ENCODE results near the gene NEK6.

Gene NEK6

GRCh38 chr9:124279531-124280175, 21.9 kb downstream of the NEK6 start:
- DNase-seq (ENCODE audit: low read depth): no peak

DNA sequence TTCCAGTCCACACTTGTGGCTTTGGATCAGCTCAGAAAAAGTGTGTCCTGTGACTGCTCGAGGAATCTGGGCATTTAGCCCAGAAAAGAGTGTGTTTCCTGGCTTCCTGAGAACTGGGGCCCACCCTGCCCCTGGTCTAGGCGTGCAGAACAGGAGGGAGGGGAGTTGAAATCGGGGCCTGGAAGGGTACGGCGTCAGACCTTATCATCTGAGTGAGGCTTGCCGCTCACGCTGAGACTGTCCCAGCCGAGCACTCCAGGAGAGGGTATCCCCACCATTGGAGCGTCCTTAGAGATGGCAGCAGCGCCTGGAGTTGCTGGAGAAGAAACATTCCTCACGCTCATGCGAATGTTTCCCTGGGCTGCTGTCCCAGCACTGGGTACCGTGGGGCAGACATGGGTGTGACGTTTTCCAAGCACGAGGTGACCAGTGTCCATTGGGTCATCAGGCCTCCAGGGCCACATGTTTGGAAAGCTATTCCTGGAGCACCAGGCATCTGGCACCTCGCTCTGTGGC, 22.5 kb downstream of the NEK6 start:
- peak; percentile 74 for DNase-seq (ENCODE audit: low read depth)

GRCh38 chr9:124281931-124282371, 24.2 kb downstream of the NEK6 start:
- no peak for DNase-seq (ENCODE audit: low read depth)

DNA sequence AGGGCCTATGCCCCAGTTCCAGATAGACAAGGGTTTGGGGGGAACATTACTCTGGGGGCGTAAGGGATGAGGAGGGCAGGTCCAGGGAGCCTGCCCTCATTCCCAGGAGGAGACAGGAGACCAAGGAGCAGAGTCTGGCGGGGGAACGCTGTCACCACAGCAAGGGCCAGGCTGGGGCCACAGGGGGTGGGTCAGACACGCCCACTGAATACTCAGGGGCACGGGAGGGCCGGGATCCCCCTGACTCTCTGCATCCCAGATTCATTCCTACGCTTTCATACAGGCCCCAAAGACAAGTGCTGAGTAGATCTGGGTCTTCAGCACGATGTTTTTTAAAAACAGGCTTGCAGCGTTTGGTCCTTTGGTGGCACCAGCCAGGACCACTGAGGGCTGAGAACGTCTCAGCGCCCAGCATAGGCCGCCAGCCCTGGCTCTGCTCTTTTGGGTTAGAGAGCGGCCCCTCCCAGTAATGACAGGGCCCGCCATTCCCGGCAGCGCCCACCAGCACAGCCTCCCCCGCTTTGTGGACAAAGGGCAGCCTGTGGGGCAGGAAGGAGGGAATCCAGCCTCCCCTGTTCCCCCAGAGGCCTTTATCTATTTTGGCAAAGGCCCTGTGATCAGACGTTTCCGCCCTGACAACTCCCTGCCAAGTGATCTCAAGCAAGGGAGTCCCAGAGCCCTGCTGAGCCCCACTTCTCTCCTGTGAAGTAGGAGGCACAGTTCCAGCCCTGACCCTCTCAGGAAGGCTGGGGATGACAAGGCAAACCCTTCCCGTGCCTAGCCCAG, 24.9 kb downstream of the NEK6 start:
- no peak for DNase-seq (ENCODE audit: low read depth)

DNA sequence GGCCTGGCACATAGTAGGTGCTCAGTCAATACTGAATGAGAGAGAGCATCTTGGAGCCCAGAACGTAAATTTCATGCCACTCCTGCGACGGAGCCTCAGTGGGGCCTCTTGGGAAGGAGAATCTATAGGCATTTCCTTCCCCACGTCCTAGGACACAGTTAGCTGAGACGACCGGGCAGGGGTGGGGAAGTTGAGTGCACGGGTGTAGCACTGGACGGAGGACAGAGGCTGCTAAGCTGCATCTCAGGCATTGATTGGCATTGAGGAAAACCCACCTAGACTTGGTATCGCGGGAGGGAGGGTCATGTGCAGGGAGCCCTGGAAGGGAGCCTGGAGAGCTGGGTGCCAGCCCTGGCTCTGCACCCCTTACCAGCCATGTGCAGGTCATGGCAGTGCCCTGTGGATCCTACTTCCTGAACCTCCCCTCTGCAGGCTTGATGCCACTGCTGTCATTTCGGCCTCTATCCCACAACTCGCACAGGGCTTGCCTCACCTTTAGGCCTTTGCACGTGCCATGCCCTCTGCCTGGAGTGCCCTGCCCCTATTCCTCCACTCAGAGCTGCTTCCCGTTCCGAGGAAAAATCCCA, 25.6 kb downstream of the NEK6 start:
- no peak for DNase-seq (ENCODE audit: low read depth)

GRCh38 chr9:124284237-124284831, 26.6 kb downstream of the NEK6 start:
- DNase-seq (ENCODE audit: low read depth): no peak

GRCh38 chr9:124284940-124285441, 27.2 kb downstream of the NEK6 start:
- no peak for DNase-seq (ENCODE audit: low read depth)

DNA sequence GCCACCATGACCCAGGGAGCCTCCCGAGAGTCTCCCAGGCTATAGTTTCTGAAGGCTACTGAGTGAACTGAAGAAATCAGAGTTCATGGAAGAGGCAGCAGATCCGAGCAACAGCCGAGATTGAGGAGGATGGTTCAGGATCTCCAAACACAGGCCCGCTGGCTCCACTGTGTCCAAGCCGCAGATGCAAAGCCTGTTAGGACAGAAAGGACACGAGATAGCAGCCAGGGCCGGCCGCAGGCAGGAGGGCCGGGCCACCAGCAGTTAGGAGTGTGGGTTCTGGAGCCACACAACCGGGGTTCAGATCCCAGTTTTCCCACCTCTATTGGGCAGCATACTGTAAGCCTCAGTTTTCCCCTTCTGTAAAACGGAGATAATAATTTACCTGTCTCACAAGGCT, 27.7 kb downstream of the NEK6 start:
- DNase-seq (ENCODE audit: low read depth): no peak

DNA sequence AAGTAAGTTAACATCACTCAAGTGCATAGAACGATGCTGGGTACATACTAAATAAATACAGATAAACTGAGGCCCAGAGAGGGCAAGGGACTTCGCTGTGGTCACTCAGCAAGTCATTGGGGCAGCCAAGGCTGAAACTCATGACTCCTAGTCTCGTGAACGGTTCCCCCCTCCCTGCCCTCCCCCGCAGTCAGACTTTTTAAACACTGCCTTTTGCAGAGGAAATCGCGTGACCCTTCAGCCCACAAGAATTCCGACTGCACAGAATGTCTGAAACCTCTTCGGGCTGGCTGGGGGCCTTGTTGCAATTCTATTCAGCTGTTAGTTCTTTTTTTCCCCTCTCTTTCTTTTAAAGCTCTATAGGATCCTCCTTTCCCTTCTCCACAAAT, 28.1 kb downstream of the NEK6 start:
- DNase-seq (ENCODE audit: low read depth): peak; percentile 94

DNA sequence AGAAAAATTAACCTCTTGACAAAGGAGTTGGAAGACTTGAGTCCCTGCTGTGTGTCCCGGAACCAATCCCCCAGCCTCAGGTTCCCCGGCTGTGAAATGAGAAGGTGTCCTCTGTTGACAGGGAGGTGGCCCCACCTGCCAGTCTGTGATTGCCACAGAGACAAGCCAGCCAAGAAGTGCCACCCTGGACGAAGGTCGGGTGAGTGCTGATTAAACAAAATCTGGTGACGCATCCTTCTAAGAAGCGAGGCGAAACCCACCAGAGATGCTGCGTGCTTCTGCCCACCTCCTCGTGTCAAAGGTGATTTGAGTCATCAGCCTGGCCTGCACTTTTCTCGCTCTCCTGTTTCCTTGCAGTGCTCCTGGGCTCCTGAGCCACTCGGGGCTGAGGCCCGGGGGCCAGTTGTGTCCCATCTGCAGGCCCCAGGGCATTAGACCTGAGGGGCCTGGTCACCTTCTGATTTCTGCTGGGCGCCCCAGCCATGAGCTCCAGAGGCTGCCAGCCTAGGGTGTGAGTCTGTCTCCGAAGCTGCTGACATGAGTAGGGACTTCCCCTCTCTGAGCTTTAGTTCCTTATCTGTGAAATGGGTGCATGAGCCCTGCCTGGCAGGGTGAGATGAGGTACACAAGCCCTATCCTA, 28.7 kb downstream of the NEK6 start:
- peak; percentile 52 for DNase-seq (ENCODE audit: low read depth)

GRCh38 chr9:124290053-124290591, 32.4 kb downstream of the NEK6 start:
- DNase-seq (ENCODE audit: low read depth): no peak

- DNase-seq (ENCODE audit: low read depth): no peak
Measured at GRCh38 chr9:124290743-124291554, 33.2 kb downstream of the NEK6 start.

- DNase-seq (ENCODE audit: low read depth): no peak
Measured at GRCh38 chr9:124291801-124292396, 34.1 kb downstream of the NEK6 start.

DNA sequence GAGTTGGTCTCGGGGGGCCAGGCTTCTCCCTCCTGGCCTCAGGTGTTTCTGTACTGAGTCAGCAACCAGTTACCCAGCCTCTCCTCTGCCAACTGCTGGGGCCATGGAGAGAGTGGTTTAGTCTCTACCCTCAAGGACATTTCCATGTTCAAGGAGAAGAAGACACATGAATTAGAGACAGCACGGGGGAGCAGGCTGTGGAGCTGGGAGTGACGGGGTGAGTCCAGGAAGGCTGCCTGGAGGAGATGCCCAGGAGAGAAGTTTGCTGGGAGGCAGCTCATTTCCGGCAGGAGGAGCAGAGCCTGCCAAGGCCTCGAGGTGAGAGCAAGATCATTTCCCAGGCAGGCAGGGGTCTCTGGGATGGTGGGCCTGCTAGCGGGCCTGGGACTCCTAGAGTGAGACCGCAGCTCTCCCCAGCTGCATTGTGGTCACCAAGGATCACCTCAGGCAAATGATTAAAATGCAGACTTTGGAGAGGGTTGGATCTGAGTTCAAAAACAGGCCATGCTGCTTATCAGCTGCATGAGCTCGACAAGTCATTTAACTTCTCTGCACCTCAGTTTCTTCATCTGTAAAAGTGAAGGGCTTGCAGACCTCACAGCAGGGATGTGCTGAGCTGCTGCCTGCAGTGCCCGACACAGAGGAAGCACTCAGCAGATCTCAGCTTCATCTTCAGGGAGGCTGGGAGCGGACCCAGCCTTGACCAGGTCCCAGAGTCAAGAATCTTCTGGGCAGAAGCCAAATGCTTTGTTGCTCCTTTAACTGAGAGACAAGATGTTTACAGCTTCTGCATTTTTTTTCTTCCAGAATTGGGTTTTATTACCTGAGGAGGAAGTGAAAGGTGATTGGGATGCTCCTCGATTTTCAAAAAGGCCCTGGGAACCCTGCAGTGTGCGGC, 35.2 kb downstream of the NEK6 start:
- no peak for DNase-seq (ENCODE audit: low read depth)

DNA sequence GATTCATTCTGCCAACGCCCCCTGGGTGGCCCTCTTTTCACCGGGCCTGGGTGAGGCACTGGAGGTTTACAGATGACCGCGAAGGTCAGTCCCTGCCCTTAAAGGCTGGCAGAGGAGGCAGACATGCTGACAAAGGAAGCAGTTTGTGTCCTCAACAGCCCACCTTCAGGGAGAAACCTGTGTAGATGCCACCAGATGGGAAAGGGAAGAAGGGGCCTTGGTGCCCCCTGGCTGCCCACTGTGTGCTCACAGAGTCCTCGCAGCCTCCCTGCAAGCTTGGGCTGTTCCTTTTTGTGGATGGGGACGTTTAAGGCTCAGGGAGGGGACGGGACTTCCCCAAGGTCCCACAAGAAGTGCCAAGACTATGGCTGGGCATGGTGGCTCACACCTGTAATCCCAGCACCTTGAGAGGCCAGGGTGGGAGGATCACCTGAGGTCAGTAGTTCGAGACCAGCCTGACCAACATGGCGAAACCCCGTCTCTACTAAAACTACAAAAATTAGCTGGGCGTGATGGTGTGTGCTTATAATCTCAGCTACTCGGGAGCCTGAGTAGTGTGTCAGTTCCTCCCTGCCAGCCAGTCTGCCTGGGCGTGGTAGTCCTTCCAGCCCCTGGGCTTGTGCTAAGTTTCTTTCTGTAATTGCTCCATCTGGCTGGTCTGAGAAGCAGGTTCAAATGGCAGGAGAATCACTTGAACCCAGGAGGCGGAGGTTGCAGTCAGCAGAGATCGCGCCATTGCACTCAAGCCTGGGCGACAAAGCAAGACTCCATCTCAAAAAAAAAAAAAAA, 36.2 kb downstream of the NEK6 start:
- no peak for DNase-seq (ENCODE audit: low read depth)

- DNase-seq (ENCODE audit: low read depth): no peak
Measured at GRCh38 chr9:124295159-124295794, 37.5 kb downstream of the NEK6 start.

GRCh38 chr9:124296094-124296493, 38.3 kb downstream of the NEK6 start:
- no peak for DNase-seq (ENCODE audit: low read depth)

All from GM04504 (cell line).